Thyroid gland (tissue), 4 donors: Measurements from ENCODE around the gene NKD1.

Source experiments
- CTCF ChIP-seq, 6 experiments: fragments of 200-600 bp in 3 of 6; fragments of 450-650 bp in 3 of 6; sonication (generic) in 3 of 6; IDR thresholded peaks; one replicate each; pipeline ENCODE4 v1.5.1; 2016 to 2019; ENCODE audit warnings: antibody characterized with exemption in 6 of 6, mild to moderate bottlenecking in 2 of 6, inconsistent platforms in 1 of 6, moderate library complexity in 1 of 6
- POLR2A ChIP-seq, 2 donors: fragments of 450-650 bp; IDR thresholded peaks; one replicate each; pipeline ENCODE4 v1.6.1; 2017; ENCODE audit warnings: antibody characterized with exemption in 2 of 2, mild to moderate bottlenecking in 2 of 2, moderate library complexity in 1 of 2

GRCh38 chr16:50583211-50583610, 35.0 kb downstream of the NKD1 start:
- TF ChIP-seq POLR2A (IDR thresholded peaks at IDR 0.05) (no peak), CTCF (IDR thresholded peaks at IDR 0.05) (no peak)
